K562 (cell line): Measurements from ENCODE around the gene E2F2. TPM values are rescaled to one million over a fixed set of nuclear protein-coding genes. Genes with fewer than 3 reads are reported as not detected.

ENCODE experiments used
- AFF4 ChIP-seq: sonication (generic); formaldehyde crosslinking; IDR thresholded peaks from 2 replicates; pipeline ENCODE4 v1.8.0; 2023; ENCODE audit warnings: mild to moderate bottlenecking, missing genetic modification reagents
- ATF3 ChIP-seq, 2 experiments: fragments of 450-650 bp in 1 of 2; sonication (generic) in 1 of 2; formaldehyde crosslinking in 1 of 2; IDR thresholded peaks in 1 of 2; conservative IDR thresholded peaks in 1 of 2; 2 replicates each; pipeline versions ENCODE4 v1.6.1 to v1.8.1; 2016 to 2023; ENCODE audit warnings: mild to moderate bottlenecking in 2 of 2, moderate library complexity in 2 of 2, inconsistent platforms in 1 of 2, missing genetic modification reagents in 1 of 2
- BCOR ChIP-seq: fragments of 450-650 bp; IDR thresholded peaks from 2 replicates; pipeline ENCODE4 v1.6.1; 2016
- CC2D1A ChIP-seq: fragments of 450-650 bp; IDR thresholded peaks from 2 replicates; pipeline ENCODE4 v1.6.1; 2017; ENCODE audit warnings: mild to moderate bottlenecking
- DIDO1 ChIP-seq: fragments of 450-650 bp; IDR thresholded peaks from 2 replicates; pipeline ENCODE4 v1.6.1; 2016; ENCODE audit warnings: low read depth, missing biosample characterization, missing genetic modification characterization
- DPF2 ChIP-seq: fragments of 450-650 bp; IDR thresholded peaks from 2 replicates; pipeline ENCODE4 v1.6.1; 2016
- ERF ChIP-seq: fragments of 450-650 bp; formaldehyde crosslinking; IDR thresholded peaks from 2 replicates; pipeline ENCODE4 v1.4.0; 2020; ENCODE audit warnings: mild to moderate bottlenecking, mixed read lengths
- FOXK2 ChIP-seq, 2 experiments: fragments of 450-650 bp; IDR thresholded peaks in 1 of 2; conservative IDR thresholded peaks in 1 of 2; 2 replicates each; pipeline ENCODE4 v1.6.1; 2016; ENCODE audit warnings: low read depth in 2 of 2, mild to moderate bottlenecking in 1 of 2
- RBBP5 ChIP-seq: fragments of 200-600 bp; sonication (generic); IDR thresholded peaks from 2 replicates; pipeline ENCODE4 v1.6.1; 2012; ENCODE audit warnings: borderline replicate concordance, mild to moderate bottlenecking, low read length, control low read depth, inconsistent platforms; ENCODE audit not compliant: insufficient read depth, poor library complexity, severe bottlenecking
- RNF2 ChIP-seq: sonication (generic); IDR thresholded peaks from 2 replicates; pipeline ENCODE4 v1.6.1; 2016
- SOX6 ChIP-seq: fragments of 450-650 bp; IDR thresholded peaks from 2 replicates; pipeline ENCODE4 v1.6.1; 2014; ENCODE audit warnings: mild to moderate bottlenecking
- SRSF1 ChIP-seq: fragments of 200-400 bp; formaldehyde crosslinking; IDR thresholded peaks from 2 replicates; pipeline ENCODE4 v1.6.1; 2017; ENCODE audit warnings: mild to moderate bottlenecking, low read depth, low read length, moderate library complexity
- STAT5B ChIP-seq: fragments of 250-450 bp; sonication (Bioruptor Pico); IDR thresholded peaks from 2 replicates; pipeline ENCODE4 v1.8.0; 2021; ENCODE audit warnings: mild to moderate bottlenecking, inconsistent platforms
- TAF7 ChIP-seq: fragments of 450-650 bp; IDR thresholded peaks from 2 replicates; pipeline ENCODE4 v1.6.1; 2016; ENCODE audit warnings: missing genetic modification characterization, missing compliant biosample characterization
- TRIM25 ChIP-seq: fragments of 450-650 bp; IDR thresholded peaks from 2 replicates; pipeline ENCODE4 v1.7.0; 2016; ENCODE audit warnings: borderline replicate concordance
- XRCC5 ChIP-seq: fragments of 200-400 bp; formaldehyde crosslinking; IDR thresholded peaks from 2 replicates; pipeline ENCODE4 v1.6.1; 2017; ENCODE audit warnings: low read depth, mild to moderate bottlenecking, low read length
- ZBTB2 ChIP-seq: fragments of 450-650 bp; IDR thresholded peaks from 2 replicates; pipeline ENCODE4 v1.6.1; 2016; ENCODE audit warnings: antibody characterized with exemption
- ZFP30 ChIP-seq: fragments of 250-450 bp; sonication (Bioruptor Pico); IDR thresholded peaks from 2 replicates; pipeline ENCODE4 v1.8.0; 2022; ENCODE audit warnings: moderate library complexity, mild to moderate bottlenecking, inconsistent platforms, borderline replicate concordance
- polyA plus RNA-seq, 8 experiments: library from polyadenylated mRNA; depleted of rRNA in 4 of 8; stranded (reverse) in 5 of 8; unstranded in 3 of 8; fragments of >200 nt; fragmentation: Nextera tagmentation in 2 of 8; fragmentation: Illumina TruSeq in 1 of 8; extraction: Ambion mirVana in 2 of 8; extraction: Trizol in 1 of 8; gene quantifications; 2 replicates each; pipeline versions ENCODE4 v1.2.1 to v1.2.3, GENCODE V29; 2011 to 2014; ENCODE audit warnings: inconsistent platforms in 1 of 8, missing spikeins in 1 of 8
- total RNA-seq, 7 experiments: library from RNA; depleted of rRNA in 6 of 7; stranded (reverse); fragments of >200 nt in 6 of 7; fragmentation: Illumina TruSeq in 2 of 7; extraction: Trizol in 2 of 7; gene quantifications; 2 replicates each; pipeline versions ENCODE4 v1.2.1 to v1.2.3, GENCODE V29; 2011 to 2021; ENCODE audit warnings: low replicate concordance in 1 of 7

The E2F2 gene
- total and polyA plus RNA-seq, 9 of the 15 experiments (the other 6 are each of a cell fraction or from before 2014, with no cell fraction given) = 3.1 to 25.3 (median 11.4) TPM

- TF ChIP-seq ZFP30 (CRISPR knock-in tag) (no peak), XRCC5 (peak; percentile 77; the same call in 1 of the 2 replicates), FOXK2 (conservative IDR thresholded peaks at IDR 0.05 in 1 of 2, IDR thresholded peaks at IDR 0.05 in 1 of 2; ENCODE audit: low read depth in 2 of 2) (0 out of 4 replicates have a peak, but pooled peaks of 1 of the 2 experiments have one; percentile 28), CC2D1A (peak; percentile 94), SRSF1 (no peak), DPF2 (no peak), ZBTB2 (no peak), RBBP5 (no peak), DIDO1 (tag) (no peak), AFF4 (CRISPR knock-in tag) (no peak), TAF7 (tag) (no peak), BCOR (peak; percentile 70; the same call in 1 of the 2 replicates), RNF2 (no peak), ERF (CRISPR knock-in tag) (no peak), SOX6 (peak; percentile 19; the same call in 1 of the 2 replicates), TRIM25 (no peak), ATF3 (IDR thresholded peaks at IDR 0.05) (no peak), ATF3 (CRISPR knock-in tag; conservative IDR thresholded peaks at IDR 0.05) (peak; percentile 65; the same call in 1 of the 2 replicates), STAT5B (CRISPR knock-in tag) (no peak)
Observed at GRCh38 chr1:23544444-23545389, 13.7 kb upstream of the E2F2 start (continued).
